SU-DHL-6 (cell line): ENCODE measurements around the gene C3orf22.

Source experiments
- H2AFZ ChIP-seq: fragments of 200-600 bp; sonication (generic); 2 replicates; pipeline ENCODE4 v1.6.1; 2014; ENCODE audit warnings: low read depth, mild to moderate bottlenecking, moderate library complexity, mixed read lengths, antibody characterized with exemption, low read length; ENCODE audit not compliant: severe bottlenecking
- H3F3A ChIP-seq: fragments of 200-600 bp; shearing (Covaris generic); 2 replicates; pipeline ENCODE4 v1.6.0; 2016; ENCODE audit warnings: antibody characterized with exemption, mild to moderate bottlenecking; ENCODE audit not compliant: insufficient read depth
- H3K27ac ChIP-seq: fragments of 200-600 bp; sonication (generic); 2 replicates; pipeline ENCODE4 v1.5.1; 2016; ENCODE audit warnings: low read depth, mild to moderate bottlenecking, low read length, moderate library complexity, mixed read lengths
- H3K27me3 ChIP-seq: fragments of 200-600 bp; sonication (generic), shearing (Covaris generic); 2 replicates; pipeline ENCODE4 v1.6.0; 2014; ENCODE audit warnings: mild to moderate bottlenecking, low read length
- H3K36me3 ChIP-seq: fragments of 200-600 bp; sonication (generic); 2 replicates; pipeline ENCODE4 v1.6.1; 2014; ENCODE audit warnings: mild to moderate bottlenecking, low read length, mixed read lengths
- H3K4me2 ChIP-seq: fragments of 300-600, 200-600 bp; shearing (Covaris generic), sonication (generic); 2 replicates; pipeline ENCODE4 v1.6.0; 2014; ENCODE audit warnings: low read length, low read depth, mild to moderate bottlenecking; ENCODE audit not compliant: poor library complexity, severe bottlenecking
- H3K4me3 ChIP-seq: fragments of 200-600 bp; sonication (generic); 2 replicates; pipeline ENCODE4 v1.5.1; 2014; ENCODE audit warnings: antibody characterized with exemption, low read length, mild to moderate bottlenecking, mixed read lengths; ENCODE audit not compliant: insufficient read depth, poor library complexity, severe bottlenecking
- H3K79me2 ChIP-seq: fragments of 200-600 bp; sonication (generic); 2 replicates; pipeline ENCODE4 v1.6.1; 2014; ENCODE audit warnings: mild to moderate bottlenecking, low read length, moderate library complexity; ENCODE audit not compliant: insufficient read depth
- H3K9ac ChIP-seq: fragments of 200-600 bp; sonication (generic); 2 replicates; pipeline ENCODE4 v1.7.0; 2014; ENCODE audit warnings: mild to moderate bottlenecking, low read length
- H3K9me2 ChIP-seq: fragments of 200-600 bp; sonication (generic); replicated peaks from 2 replicates; pipeline ENCODE4 v1.6.1; 2014; ENCODE audit warnings: low read length; ENCODE audit not compliant: insufficient read depth
- H3K9me3 ChIP-seq: fragments of 200-600 bp; sonication (generic); 2 replicates; pipeline ENCODE4 v1.6.1; 2014; ENCODE audit warnings: low read length, mixed read lengths; ENCODE audit not compliant: insufficient read depth
- H4K20me1 ChIP-seq: fragments of 200-600 bp; sonication (generic); 2 replicates; pipeline ENCODE4 v1.6.1; 2014; ENCODE audit warnings: low read depth, mild to moderate bottlenecking, antibody characterized with exemption, low read length, moderate library complexity, mixed read lengths
- CTCF ChIP-seq: fragments of 200-600 bp; sonication (generic); IDR thresholded peaks from one replicate; pipeline ENCODE4 v1.5.1; 2017; ENCODE audit warnings: antibody characterized with exemption, mild to moderate bottlenecking, low read length, moderate library complexity; ENCODE audit not compliant: insufficient read depth, poor library complexity, severe bottlenecking
- EZH2phosphoT487 ChIP-seq: fragments of 200-600 bp; sonication (generic), shearing (Covaris generic); conservative IDR thresholded peaks from 2 replicates; pipeline ENCODE4 v1.6.1; 2018; ENCODE audit warnings: mild to moderate bottlenecking, antibody characterized with exemption, low read length, moderate library complexity, mixed read lengths

Gene C3orf22

GRCh38 chr3:126552688-126553283, 5.9 kb downstream of the C3orf22 start:
- H3K79me2 ChIP-seq: no peaks in the 10 kb centered on the region
- TF ChIP-seq CTCF (no peak), EZH2phosphoT487 (no peak)
- H3K9me3 ChIP-seq: no peaks in the 10 kb centered on the region
- no peak overlapping the region for H2AFZ ChIP-seq
- no peaks in the 10 kb centered on the region for H3K9me2 ChIP-seq
- H4K20me1 ChIP-seq: no peaks in the 10 kb centered on the region
- H3K36me3 ChIP-seq: no peaks in the 10 kb centered on the region
- H3K4me3 ChIP-seq: no peak overlapping the region
- no peak overlapping the region for H3K27ac ChIP-seq
- H3K9ac ChIP-seq: no peak overlapping the region
- no peaks in the 10 kb centered on the region for H3K27me3 ChIP-seq
- H3K4me2 ChIP-seq: no peak overlapping the region
- no peaks in the 10 kb centered on the region for H3F3A ChIP-seq

- no peaks in the 10 kb centered on the region for H3K9me3 ChIP-seq
- no peak overlapping the region for H2AFZ ChIP-seq
- no peaks in the 10 kb centered on the region for H3K79me2 ChIP-seq
- no peak overlapping the region for H3K4me2 ChIP-seq
- no peaks in the 10 kb centered on the region for H3K36me3 ChIP-seq
- TF ChIP-seq EZH2phosphoT487 (no peak), CTCF (no peak)
- no peaks in the 10 kb centered on the region for H3F3A ChIP-seq
- H3K9ac ChIP-seq: no peak overlapping the region
- H3K9me2 ChIP-seq: no peaks in the 10 kb centered on the region
- H3K27me3 ChIP-seq: no peaks in the 10 kb centered on the region
- H4K20me1 ChIP-seq: no peaks in the 10 kb centered on the region
- H3K27ac ChIP-seq: no peak overlapping the region
- H3K4me3 ChIP-seq: no peak overlapping the region
These were observed 6.7 kb downstream of the C3orf22 start for GRCh38 chr3:126551839-126552687.

GRCh38 chr3:126551121-126551838, 7.5 kb downstream of the C3orf22 start:
- no peaks in the 10 kb centered on the region for H3K79me2 ChIP-seq
- no peak overlapping the region for H3K4me3 ChIP-seq

More at GRCh38 chr3:126551121-126551838, 7.5 kb downstream of the C3orf22 start:
- Histone ChIP-seq H3K36me3 (no peaks in the 10 kb centered on the region), H4K20me1 (no peaks in the 10 kb centered on the region), H3K9ac (no peak overlapping the region), H3K9me3 (no peaks in the 10 kb centered on the region), H3K27me3 (no peaks in the 10 kb centered on the region), H3K9me2 (no peaks in the 10 kb centered on the region), H3F3A (no peaks in the 10 kb centered on the region), H3K4me2 (no peak overlapping the region), H3K27ac (no peak overlapping the region), H2AFZ (no peak overlapping the region)
- TF ChIP-seq CTCF (no peak), EZH2phosphoT487 (no peak)
